SK-N-SH (cell line): Measurements from ENCODE around the gene TTYH3. TPM values are rescaled to one million over a fixed set of nuclear protein-coding genes. Genes with fewer than 3 reads are reported as not detected.
A peak's percentile ranks its signal among the peaks of the same experiment; 100 is the strongest.

ENCODE experiments used
- CTCF ChIA-PET: fragments of 300-600, 350-600 bp; formaldehyde crosslinking; extraction: SDS; loops from one replicate; lab custom pipeline; 2021; lab: Yijun Ruan, JAX
- POLR2A ChIA-PET: fragments of 350-600 bp; sonication (Branson Sonifier 250); formaldehyde crosslinking; extraction: SDS; loops from one replicate; lab custom pipeline; 2020; ENCODE audit warnings: antibody characterized with exemption, inconsistent platforms; lab: Yijun Ruan, JAX
- DNase-seq: peaks from one replicate; pipeline ENCODE4 v3.0.0; 2012
- H2AFZ ChIP-seq: fragments of 200-600 bp; sonication (generic); 2 replicates; pipeline ENCODE4 v1.8.1; 2016; ENCODE audit warnings: antibody characterized with exemption, mild to moderate bottlenecking, low read depth
- H3F3A ChIP-seq: fragments of 200-600 bp; sonication (generic); replicated peaks from 2 replicates; pipeline ENCODE3; 2016; ENCODE audit warnings: antibody characterized with exemption, mild to moderate bottlenecking; ENCODE audit not compliant: insufficient read depth
- H3K27ac ChIP-seq, 2 experiments: fragments of 200-500 bp in 1 of 2; fragments of 200-600 bp in 1 of 2; sonication (Bioruptor generic) in 1 of 2; sonication (generic), shearing (Covaris generic) in 1 of 2; 2 replicates each; pipeline versions ENCODE4 v1.5.1 to v1.6.1; 2014 to 2016; ENCODE audit warnings: low read depth in 2 of 2, inconsistent platforms in 1 of 2, low read length in 1 of 2, mild to moderate bottlenecking in 1 of 2, mixed read lengths in 1 of 2
- H3K27me3 ChIP-seq: fragments of 200-600 bp; sonication (generic), shearing (Covaris generic); 2 replicates; pipeline ENCODE4 v1.6.1; 2016; ENCODE audit warnings: mixed run types; ENCODE audit not compliant: insufficient read depth
- H3K36me3 ChIP-seq, 2 experiments: fragments of 200-500 bp in 1 of 2; fragments of 200-600 bp in 1 of 2; sonication (Bioruptor generic) in 1 of 2; sonication (generic) in 1 of 2; replicated peaks in 1 of 2; 2 replicates each; pipeline versions ENCODE3 to v1.5.1; 2014 to 2016; ENCODE audit warnings: low read length in 1 of 2, mild to moderate bottlenecking in 1 of 2; ENCODE audit not compliant: insufficient read depth in 2 of 2, control insufficient read depth in 1 of 2
- H3K4me1 ChIP-seq, 2 experiments: fragments of 200-500 bp in 1 of 2; fragments of 200-600 bp in 1 of 2; sonication (Bioruptor generic) in 1 of 2; sonication (generic), shearing (Covaris generic) in 1 of 2; 2 replicates each; pipeline versions ENCODE4 v1.5.1 to v1.6.1; 2014 to 2016; ENCODE audit warnings: low read depth in 1 of 2, low read length in 1 of 2, mixed run types in 1 of 2; ENCODE audit not compliant: insufficient read depth in 2 of 2, control insufficient read depth in 1 of 2
- H3K4me2 ChIP-seq: fragments of 200-600 bp; sonication (generic), shearing (Covaris generic); 2 replicates; pipeline ENCODE4 v1.6.1; 2017; ENCODE audit warnings: mixed run types
- H3K4me3 ChIP-seq, 2 experiments: fragments of 200-500 bp in 1 of 2; fragments of 200-600 bp in 1 of 2; sonication (Bioruptor generic) in 1 of 2; sonication (generic), shearing (Covaris generic) in 1 of 2; 2 replicates each; pipeline versions ENCODE4 v1.5.1 to v1.8.1; 2014 to 2016; ENCODE audit warnings: low read depth in 2 of 2, inconsistent platforms in 1 of 2, low read length in 1 of 2, mild to moderate bottlenecking in 1 of 2, mixed read lengths in 1 of 2, moderate library complexity in 1 of 2
- H3K79me2 ChIP-seq: fragments of 200-600 bp; sonication (generic); 2 replicates; pipeline ENCODE4 v1.8.1; 2017; ENCODE audit warnings: mild to moderate bottlenecking; ENCODE audit not compliant: insufficient read depth
- H3K9ac ChIP-seq: fragments of 200-600 bp; sonication (generic); 2 replicates; pipeline ENCODE4 v1.6.1; 2017; ENCODE audit warnings: mixed run types
- H3K9me2 ChIP-seq: fragments of 200-600 bp; sonication (generic); 2 replicates; pipeline ENCODE4 v1.6.1; 2017; ENCODE audit warnings: mixed run types
- H3K9me3 ChIP-seq: fragments of 200-600 bp; sonication (generic); 2 replicates; pipeline ENCODE4 v1.6.1; 2017; ENCODE audit warnings: mixed run types, mild to moderate bottlenecking, moderate library complexity
- H4K20me1 ChIP-seq: fragments of 200-600 bp; sonication (generic); 2 replicates; pipeline ENCODE4 v1.6.1; 2017; ENCODE audit warnings: mild to moderate bottlenecking, mixed run types; ENCODE audit not compliant: insufficient read depth
- CTCF ChIP-seq: fragments of 200-600 bp; sonication (generic); IDR thresholded peaks from 2 replicates; pipeline ENCODE4 v1.6.1; 2017; ENCODE audit warnings: antibody characterized with exemption, mild to moderate bottlenecking, moderate library complexity
- EZH2phosphoT487 ChIP-seq: fragments of 200-600 bp; sonication (generic); IDR thresholded peaks from 2 replicates; pipeline ENCODE4 v1.6.1; 2017; ENCODE audit warnings: low read depth, mixed run types, mild to moderate bottlenecking, antibody characterized with exemption, moderate library complexity, borderline replicate concordance
- FOSL2 ChIP-seq: IDR thresholded peaks from 2 replicates; pipeline ENCODE4 v1.4.0; 2012; ENCODE audit warnings: low read depth, mild to moderate bottlenecking, moderate library complexity, borderline replicate concordance
- FOXM1 ChIP-seq: IDR thresholded peaks from 2 replicates; pipeline ENCODE4 v1.4.0; 2012; ENCODE audit warnings: low read depth, mild to moderate bottlenecking
- GABPA ChIP-seq: IDR thresholded peaks from 2 replicates; pipeline ENCODE4 v1.4.0; 2012; ENCODE audit warnings: low read depth, mild to moderate bottlenecking
- IRF3 ChIP-seq: fragments of 150-350 bp; IDR thresholded peaks from 2 replicates; pipeline ENCODE4 v1.6.1; 2016; ENCODE audit warnings: mild to moderate bottlenecking, low read depth, low read length
- MXI1 ChIP-seq: IDR thresholded peaks from 2 replicates; pipeline ENCODE4 v1.6.1; 2012; ENCODE audit warnings: mild to moderate bottlenecking, low read depth, low read length, improper control_type of control experiment
- NRF1 ChIP-seq: IDR thresholded peaks from 2 replicates; pipeline ENCODE4 v1.6.1; 2012; ENCODE audit warnings: low read depth, mild to moderate bottlenecking, low read length
- PBX3 ChIP-seq: IDR thresholded peaks from 2 replicates; pipeline ENCODE4; 2012
- POLR2AphosphoS5 ChIP-seq: IDR thresholded peaks from 2 replicates; pipeline ENCODE4 v1.6.1; 2012; ENCODE audit warnings: low read depth, low read length
- RAD21 ChIP-seq: IDR thresholded peaks from 2 replicates; pipeline ENCODE4 v1.6.1; 2012; ENCODE audit warnings: mild to moderate bottlenecking, low read length
- RFX5 ChIP-seq: IDR thresholded peaks from 2 replicates; pipeline ENCODE4 v1.6.1; 2012; ENCODE audit warnings: mild to moderate bottlenecking, improper control_type of control experiment, low read length
- TCF12 ChIP-seq: IDR thresholded peaks from 2 replicates; pipeline ENCODE4 v1.4.0; 2012
- TEAD4 ChIP-seq: IDR thresholded peaks from 2 replicates; pipeline ENCODE4 v1.4.0; 2012; ENCODE audit warnings: mild to moderate bottlenecking, borderline replicate concordance; ENCODE audit not compliant: insufficient read depth
- YY1 ChIP-seq: IDR thresholded peaks from 2 replicates; pipeline ENCODE4 v1.4.0; 2012; ENCODE audit warnings: low read depth, mild to moderate bottlenecking
- WGBS: methylation state at CpG from one replicate; pipeline ENCODE4 v1.1.6; 2017; ENCODE audit warnings: low lambda C conversion rate; 5-methylcytosine and 5-hydroxymethylcytosine counted together
- polyA plus RNA-seq, 3 experiments: library from polyadenylated mRNA; depleted of rRNA; stranded (reverse); fragments of >200 nt; gene quantifications; 2 replicates each; pipeline ENCODE4 v1.2.3, GENCODE V29; 2012
- TF ChIP-seq, protein P1 (sequence below): IDR thresholded peaks from 2 replicates; pipeline ENCODE4 v1.4.0; 2012; ENCODE audit warnings: low read depth

Gene TTYH3
- polyA plus RNA-seq, 1 of the 3 experiments (the other 2 are of a cell fraction), result 105 TPM

- H3K4me1 ChIP-seq, result peaks cover 0 to 44% of the 10 kb centered on the region in 2 experiments; a peak in 2 of 4 replicates
- DNase-seq, result no peak
- TF ChIP-seq FOSL2, result no peak
- TF ChIP-seq NRF1, result no peak
- TF ChIP-seq TCF12, result no peak
- 95% methylated on average over 8 of the region's 9 CpGs for WGBS
- H3K79me2 ChIP-seq, result peaks cover 6% of the 10 kb centered on the region
- no peaks in the 10 kb centered on the region for H4K20me1 ChIP-seq
- no peak overlapping the region for H3K9ac ChIP-seq
- H3K36me3 ChIP-seq, result no peaks in the 10 kb centered on the region
- H3K27me3 ChIP-seq, result no peaks in the 10 kb centered on the region
- H3K4me2 ChIP-seq, result no peak overlapping the region
- no peaks in the 10 kb centered on the region for H3K9me3 ChIP-seq
- no peaks in the 10 kb centered on the region for H3K9me2 ChIP-seq
- peak overlapping the region in 1 of 2 experiments; percentile 39; a peak in 3 of 4 replicates for H3K27ac ChIP-seq
- CTCF ChIA-PET, result interaction anchor here (0.6 to 10.4 kb wide), 8 partner anchors 9 to 60 kb away, joined by 3 to 54 read pairs (median 3); no protein-coding TSS in a partner anchor
- peaks cover 24% of the 10 kb centered on the region for H3F3A ChIP-seq
- POLR2A ChIA-PET, result no interaction called here
- no peak overlapping the region for H3K4me3 ChIP-seq
- no peak overlapping the region for H2AFZ ChIP-seq
Measured at GRCh38 chr7:2627258-2628129, 4.3 kb upstream of the TTYH3 start.

DNA sequence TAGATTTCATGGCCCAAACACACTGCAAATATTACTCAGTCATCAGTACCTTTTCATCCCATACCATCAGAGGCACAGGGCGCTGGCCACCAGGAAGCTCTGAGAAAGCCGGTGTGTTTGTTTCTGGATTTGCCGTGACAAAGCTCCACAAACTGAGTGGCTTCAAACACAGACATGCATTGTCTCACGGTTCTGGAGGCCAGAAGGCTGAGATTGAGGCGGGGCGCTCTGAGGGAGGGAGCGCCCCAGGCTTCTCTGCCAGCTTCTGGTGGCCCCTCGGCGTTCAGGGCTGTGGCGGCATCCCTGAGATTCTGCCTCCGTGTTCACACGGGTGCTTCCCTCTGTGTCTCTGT lies 3.7 kb upstream of the TTYH3 start:
- H3K4me2 ChIP-seq, result no peak overlapping the region
- H3K4me1 ChIP-seq, result peaks cover 0 to 38% of the 10 kb centered on the region in 2 experiments; a peak in 2 of 4 replicates
- TF ChIP-seq, protein P1, sequence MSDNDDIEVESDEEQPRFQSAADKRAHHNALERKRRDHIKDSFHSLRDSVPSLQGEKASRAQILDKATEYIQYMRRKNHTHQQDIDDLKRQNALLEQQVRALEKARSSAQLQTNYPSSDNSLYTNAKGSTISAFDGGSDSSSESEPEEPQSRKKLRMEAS, result no peak
- no peak for TF ChIP-seq TEAD4
- 83% methylated on average over 12 of the region's 12 CpGs for WGBS
- H3F3A ChIP-seq, result peaks cover 26% of the 10 kb centered on the region
- ChIA-PET POLR2A (no interaction called here), CTCF (interaction anchor here (1.0 to 10.4 kb wide), 5 partner anchors 10 to 61 kb away, joined by 3 to 54 read pairs (median 5); no protein-coding TSS in a partner anchor)
- peak overlapping the region in 1 of 2 experiments; percentile 39; a peak in 1 of 4 replicates for H3K27ac ChIP-seq
- no peak overlapping the region for H2AFZ ChIP-seq
- H3K9me3 ChIP-seq, result no peaks in the 10 kb centered on the region
- H3K9me2 ChIP-seq, result no peaks in the 10 kb centered on the region
- no peak overlapping the region for H3K9ac ChIP-seq
- H4K20me1 ChIP-seq, result peaks cover 5% of the 10 kb centered on the region
- no peak overlapping the region for H3K4me3 ChIP-seq
- no peaks in the 10 kb centered on the region for H3K36me3 ChIP-seq
- peaks cover 12% of the 10 kb centered on the region for H3K79me2 ChIP-seq
- no peaks in the 10 kb centered on the region for H3K27me3 ChIP-seq
- DNase-seq, result no peak

GRCh38 chr7:2628891-2629290 lies 2.9 kb upstream of the TTYH3 start:
- Histone ChIP-seq H3K4me3 (no peak overlapping the region), H3K9ac (no peak overlapping the region), H3K4me1 (peaks cover 0 to 40% of the 10 kb centered on the region in 2 experiments; a peak in 1 of 4 replicates), H4K20me1 (peaks cover 12% of the 10 kb centered on the region), H3F3A (peaks cover 33% of the 10 kb centered on the region), H3K79me2 (peaks cover 20% of the 10 kb centered on the region), H3K36me3 (no peaks in the 10 kb centered on the region), H3K4me2 (no peak overlapping the region), H2AFZ (no peak overlapping the region), H3K9me2 (no peaks in the 10 kb centered on the region), H3K27ac (no peak overlapping the region), H3K27me3 (no peaks in the 10 kb centered on the region), H3K9me3 (no peaks in the 10 kb centered on the region)
- 79% methylated on average over 7 of the region's 7 CpGs for WGBS
- ChIA-PET CTCF (interaction anchor here (0.5 to 10.4 kb wide), 5 partner anchors 15 to 564 kb away, joined by 3 to 54 read pairs (median 7); no protein-coding TSS in a partner anchor), POLR2A (no interaction called here)
- DNase-seq, result no peak
- TF ChIP-seq RFX5, result no peak
- no peak for TF ChIP-seq EZH2phosphoT487
- no peak for TF ChIP-seq RAD21
- TF ChIP-seq FOXM1, result no peak
- TF ChIP-seq NRF1, result no peak
- TF ChIP-seq MXI1, result no peak
- TF ChIP-seq, protein P1, result no peak
- TF ChIP-seq IRF3, result no peak
- no peak for TF ChIP-seq YY1
- TF ChIP-seq CTCF, result no peak
- no peak for TF ChIP-seq POLR2AphosphoS5
- TF ChIP-seq PBX3, result no peak
- no peak for TF ChIP-seq GABPA
- no peak for TF ChIP-seq TCF12
